Stomach smooth muscle (tissue), 2 donors: ENCODE data around the gene ZNF639.
"Not testable (repeated sequence)": the region's sequence is repeated elsewhere in the genome, so short reads cannot be mapped to it uniquely, and the experiment has no call there.

Experiments used
- H3K27ac ChIP-seq: one replicate; pipeline ENCODE4 v1.7.0; 2013; ENCODE audit warnings: mild to moderate bottlenecking, low read length, inconsistent platforms
- H3K27me3 ChIP-seq, 2 donors: one replicate each; pipeline ENCODE4 v1.7.0; 2013; ENCODE audit warnings: low read length in 2 of 2; ENCODE audit not compliant: insufficient read depth in 2 of 2, control insufficient read depth in 1 of 2
- H3K36me3 ChIP-seq, 2 donors: one replicate each; pipeline ENCODE4 v1.7.0; 2013; ENCODE audit warnings: low read length in 2 of 2; ENCODE audit not compliant: control insufficient read depth in 2 of 2, insufficient read depth in 2 of 2
- H3K4me1 ChIP-seq: one replicate; pipeline ENCODE4 v1.7.0; 2013; ENCODE audit warnings: low read length; ENCODE audit not compliant: control insufficient read depth, insufficient read depth
- H3K4me3 ChIP-seq, 2 donors: one replicate each; pipeline ENCODE4 v1.7.0; 2013; ENCODE audit warnings: low read length in 2 of 2
- H3K9ac ChIP-seq, 2 donors: one replicate each; pipeline ENCODE4 v1.7.0; 2013; ENCODE audit warnings: low read length in 2 of 2, mild to moderate bottlenecking in 1 of 2
- H3K9me3 ChIP-seq, 2 donors: one replicate each; pipeline ENCODE4 v1.7.0; 2013; ENCODE audit warnings: low read length in 2 of 2; ENCODE audit not compliant: control insufficient read depth in 2 of 2
- donor health status: healthy.
- donor health status: Pancreatic carcinoma.

Gene ZNF639, protein sequence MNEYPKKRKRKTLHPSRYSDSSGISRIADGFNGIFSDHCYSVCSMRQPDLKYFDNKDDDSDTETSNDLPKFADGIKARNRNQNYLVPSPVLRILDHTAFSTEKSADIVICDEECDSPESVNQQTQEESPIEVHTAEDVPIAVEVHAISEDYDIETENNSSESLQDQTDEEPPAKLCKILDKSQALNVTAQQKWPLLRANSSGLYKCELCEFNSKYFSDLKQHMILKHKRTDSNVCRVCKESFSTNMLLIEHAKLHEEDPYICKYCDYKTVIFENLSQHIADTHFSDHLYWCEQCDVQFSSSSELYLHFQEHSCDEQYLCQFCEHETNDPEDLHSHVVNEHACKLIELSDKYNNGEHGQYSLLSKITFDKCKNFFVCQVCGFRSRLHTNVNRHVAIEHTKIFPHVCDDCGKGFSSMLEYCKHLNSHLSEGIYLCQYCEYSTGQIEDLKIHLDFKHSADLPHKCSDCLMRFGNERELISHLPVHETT

DNA sequence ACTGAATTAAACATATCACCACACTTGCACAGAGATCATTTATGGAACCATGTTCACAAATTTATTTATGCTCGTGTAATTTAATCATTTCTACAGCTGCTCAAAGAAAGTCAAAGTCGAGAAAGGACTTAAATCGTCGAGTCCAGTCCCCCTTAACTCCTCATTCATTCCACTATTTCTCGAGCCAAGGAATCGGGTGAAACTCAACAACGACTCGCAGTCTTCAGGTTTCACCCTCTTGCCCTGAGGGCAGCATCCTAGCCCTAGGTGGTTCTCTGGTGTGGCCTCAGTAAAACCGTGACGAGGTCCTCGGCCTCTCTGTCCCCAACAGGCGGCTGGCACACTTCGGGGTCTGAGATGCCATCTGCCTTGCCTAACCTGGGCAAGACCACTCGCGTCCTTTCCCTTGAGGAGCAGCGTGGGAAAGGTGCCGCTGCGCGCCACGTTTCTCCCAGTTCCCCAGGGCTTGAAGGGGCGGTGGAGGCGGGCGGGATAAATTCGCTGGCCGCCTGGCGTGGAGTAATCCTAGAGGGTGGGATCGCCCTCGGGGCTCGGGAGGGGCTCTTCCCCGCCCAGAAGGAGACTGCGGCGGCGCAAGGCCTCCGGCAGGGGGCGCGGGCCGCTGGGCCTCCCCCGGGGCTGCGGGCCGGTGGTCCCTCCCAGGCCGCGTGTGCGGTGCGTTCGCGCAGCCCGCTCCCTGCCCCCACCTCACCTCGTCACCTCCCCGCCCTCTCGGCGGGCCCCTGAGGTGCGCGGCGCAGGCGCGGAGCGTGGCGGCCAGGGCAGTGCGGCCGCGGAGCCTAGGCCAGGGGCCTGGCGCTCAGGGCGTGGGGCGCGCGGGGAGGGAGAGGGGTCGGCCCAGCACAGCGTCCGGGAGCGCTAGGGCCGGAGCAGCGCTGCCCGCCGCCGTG lies at the start of gene ZNF639:
Gene ZNF639, plus strand, starts transcription at position 746 of the 911 bp plus-strand sequence. CDS start 5,263 bp downstream, outside the sequence.
- no peaks in the 10 kb centered on the region for H3K4me1 ChIP-seq
- peak within 1 kb of the TSS; percentile 86 to 91 for H3K9ac ChIP-seq
- peak within 1 kb of the TSS; percentile 80 to 93 for H3K4me3 ChIP-seq
- H3K27me3 ChIP-seq = no peaks in the 10 kb centered on the region
- H3K36me3 ChIP-seq = no peaks in the 10 kb centered on the region
- peak within 1 kb of the TSS; percentile 95 for H3K27ac ChIP-seq
- no peaks in the 10 kb centered on the region for H3K9me3 ChIP-seq

DNA sequence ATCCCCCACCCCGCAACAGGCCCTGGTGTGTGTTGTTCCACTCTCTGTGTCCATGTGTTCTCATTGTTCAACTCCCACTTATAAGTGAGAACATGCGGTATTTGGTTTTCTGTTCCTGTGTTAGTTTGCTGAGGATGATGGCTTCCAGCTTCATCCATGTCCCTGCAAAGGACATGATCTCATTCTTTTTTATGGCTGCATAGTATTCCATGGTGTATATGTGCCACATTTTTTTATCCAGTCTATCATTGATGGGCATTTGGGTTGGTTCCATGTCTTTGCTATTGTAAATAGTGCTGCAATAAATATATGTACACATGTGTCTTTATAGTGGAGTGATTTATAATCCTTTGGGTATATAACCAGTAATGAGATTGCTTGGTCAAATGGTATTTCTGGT lies 48.4 kb upstream of the ZNF639 start:
- not testable (repeated sequence) for H3K27me3 ChIP-seq, H3K4me3 ChIP-seq, H3K4me1 ChIP-seq, H3K36me3 ChIP-seq, H3K9me3 ChIP-seq, H3K27ac ChIP-seq, H3K9ac ChIP-seq

DNA sequence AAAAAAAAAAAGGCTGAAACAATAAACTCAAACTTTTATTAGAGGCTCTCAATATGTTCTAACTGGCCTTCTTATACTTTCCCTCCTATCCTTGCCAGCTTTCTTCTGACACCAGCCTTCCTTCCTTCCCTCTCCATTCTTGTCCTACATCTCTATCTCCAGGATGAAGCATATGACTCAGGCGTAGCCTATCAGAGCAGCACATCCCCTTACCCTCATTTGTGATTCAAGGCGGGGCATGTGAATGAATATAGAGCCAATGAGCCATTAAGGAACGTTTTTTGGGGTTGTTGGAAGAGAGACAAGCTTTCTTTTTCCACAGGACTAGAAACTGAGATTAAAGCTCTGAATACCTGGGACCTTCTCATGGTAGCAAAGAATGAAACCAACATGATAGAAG lies 46.8 kb upstream of the ZNF639 start:
- Histone ChIP-seq H3K27ac (no peak overlapping the region), H3K36me3 (no peaks in the 10 kb centered on the region), H3K9ac (no peak overlapping the region), H3K4me3 (no peak overlapping the region), H3K9me3 (no peaks in the 10 kb centered on the region), H3K4me1 (no peaks in the 10 kb centered on the region), H3K27me3 (no peaks in the 10 kb centered on the region)

DNA sequence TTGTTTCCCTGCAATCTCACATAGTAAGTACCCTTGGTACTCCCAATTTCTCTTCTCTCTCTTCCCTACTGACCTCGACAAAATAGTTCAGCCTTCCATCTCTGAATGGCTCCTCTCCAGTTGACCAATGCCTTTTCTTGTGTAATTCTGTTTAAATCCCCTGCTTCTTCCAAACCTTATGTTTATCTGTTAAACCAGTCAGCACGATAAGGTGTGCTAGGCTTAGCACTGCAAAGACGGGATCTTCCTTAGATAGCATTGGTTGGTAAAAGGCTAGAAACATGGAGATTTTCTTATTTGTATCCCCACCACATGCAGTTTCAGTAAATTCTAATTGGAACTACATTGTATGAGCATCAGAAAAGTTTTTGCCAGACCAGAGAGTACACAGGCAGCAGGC lies 46.1 kb upstream of the ZNF639 start:
- no peaks in the 10 kb centered on the region for H3K36me3 ChIP-seq
- no peaks in the 10 kb centered on the region for H3K9me3 ChIP-seq
- H3K4me3 ChIP-seq = no peak overlapping the region
- H3K4me1 ChIP-seq = no peaks in the 10 kb centered on the region
- no peak overlapping the region for H3K9ac ChIP-seq
- no peak overlapping the region for H3K27ac ChIP-seq
- no peaks in the 10 kb centered on the region for H3K27me3 ChIP-seq

DNA sequence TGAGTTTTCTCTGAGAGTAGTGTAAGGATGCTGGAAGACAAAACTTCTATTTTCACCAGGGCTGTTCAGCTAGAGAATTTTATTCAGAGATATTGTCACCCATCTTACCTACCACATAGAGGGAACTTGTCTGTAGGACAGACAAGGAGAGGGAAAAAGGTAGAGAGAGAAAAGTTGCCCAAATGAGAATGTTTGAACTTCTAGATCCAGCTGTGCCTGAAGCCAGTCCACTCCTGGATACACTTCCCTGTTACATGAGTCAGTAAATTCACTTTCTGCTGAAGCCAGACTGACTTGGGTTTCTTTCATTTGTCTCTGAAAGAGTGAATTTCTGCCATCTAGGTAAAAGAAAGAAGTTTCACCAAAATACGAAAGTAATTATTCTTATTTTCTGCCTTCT lies 44.7 kb upstream of the ZNF639 start:
- Histone ChIP-seq H3K9ac (no peak overlapping the region), H3K27ac (no peak overlapping the region), H3K4me3 (no peak overlapping the region), H3K4me1 (no peaks in the 10 kb centered on the region), H3K36me3 (no peaks in the 10 kb centered on the region), H3K9me3 (no peaks in the 10 kb centered on the region), H3K27me3 (no peaks in the 10 kb centered on the region)

DNA sequence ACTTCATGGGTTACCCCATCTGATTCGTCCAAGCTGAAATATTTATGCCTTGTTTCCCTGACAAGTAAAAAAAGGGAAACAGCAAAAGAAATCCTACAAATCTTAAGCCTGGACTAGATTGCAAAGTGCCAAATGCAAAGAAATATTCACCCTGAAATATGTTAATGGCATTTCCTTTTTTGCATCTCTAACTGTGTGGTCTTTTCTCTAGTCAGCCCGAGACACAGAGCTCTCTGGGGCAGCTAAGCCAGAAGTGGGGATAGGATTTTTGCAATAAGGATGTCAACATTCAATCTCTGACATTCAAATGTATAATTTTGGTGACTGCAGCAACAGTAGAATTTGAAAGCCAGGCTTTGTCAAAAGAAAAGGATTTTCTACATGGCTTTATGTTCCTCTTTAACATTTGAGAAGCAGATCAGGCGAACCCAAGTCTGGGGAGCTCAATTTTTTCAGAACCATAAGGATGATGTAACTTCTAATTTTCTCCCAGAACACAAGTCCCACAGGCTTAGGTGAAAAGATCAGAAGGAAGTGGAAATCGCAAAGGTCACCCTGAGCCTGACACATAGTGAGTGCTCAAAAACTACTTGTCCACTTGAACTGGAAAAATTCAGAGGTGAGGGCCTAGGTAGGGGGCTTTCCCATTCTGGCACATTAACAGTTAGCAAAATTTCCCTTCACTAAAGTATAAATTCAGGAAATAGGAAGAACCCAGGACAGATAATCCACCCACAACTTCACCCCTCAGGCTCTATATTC lies 43.7 kb upstream of the ZNF639 start:
- Histone ChIP-seq H3K4me3 (no peak overlapping the region), H3K27ac (no peak overlapping the region), H3K27me3 (no peaks in the 10 kb centered on the region), H3K9ac (no peak overlapping the region), H3K36me3 (no peaks in the 10 kb centered on the region), H3K9me3 (no peaks in the 10 kb centered on the region), H3K4me1 (no peaks in the 10 kb centered on the region)

DNA sequence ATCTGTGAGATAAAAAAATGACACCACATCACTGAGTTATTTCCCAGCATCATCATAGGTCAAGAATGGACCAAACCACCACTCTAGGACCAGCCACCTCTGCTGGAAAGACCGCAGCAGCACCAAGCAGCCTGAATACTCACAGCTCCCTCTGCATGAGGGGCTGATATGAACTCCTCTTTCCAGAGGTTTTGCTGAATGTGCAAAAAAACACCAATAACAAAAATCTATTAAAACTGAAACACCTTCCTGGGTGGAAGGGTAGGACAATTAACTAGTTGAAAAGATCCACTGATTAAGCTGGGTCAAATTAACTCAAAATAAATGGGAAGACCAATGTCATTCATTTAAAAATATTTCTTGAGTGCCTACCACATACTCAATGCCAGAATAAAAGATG lies 43.0 kb upstream of the ZNF639 start:
- Histone ChIP-seq H3K27ac (no peak overlapping the region), H3K9me3 (no peaks in the 10 kb centered on the region), H3K9ac (no peak overlapping the region), H3K27me3 (no peaks in the 10 kb centered on the region), H3K4me1 (no peaks in the 10 kb centered on the region), H3K4me3 (no peak overlapping the region), H3K36me3 (no peaks in the 10 kb centered on the region)

DNA sequence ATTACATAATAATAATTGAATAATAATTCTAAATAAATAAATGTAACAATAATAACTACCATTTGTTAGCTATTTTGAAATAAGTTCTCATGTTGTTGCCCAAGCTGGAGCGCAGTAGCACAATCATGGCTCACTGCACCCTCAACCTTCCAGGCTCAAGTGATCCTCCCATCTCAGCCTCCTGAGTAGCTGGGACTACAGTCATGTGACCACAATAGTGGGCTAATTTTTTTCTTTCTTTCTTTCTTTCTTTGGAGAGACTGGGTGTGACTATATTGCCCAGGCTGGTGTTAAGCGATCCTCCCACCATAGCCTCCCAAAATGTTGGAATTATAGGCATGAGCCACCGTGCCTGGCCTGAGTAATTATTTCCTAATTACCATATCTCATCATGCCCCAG lies 41.0 kb upstream of the ZNF639 start:
- Histone ChIP-seq H3K4me1 (no peaks in the 10 kb centered on the region), H3K9ac (no peak overlapping the region), H3K9me3 (no peaks in the 10 kb centered on the region), H3K36me3 (no peaks in the 10 kb centered on the region), H3K27ac (no peak overlapping the region), H3K4me3 (no peak overlapping the region), H3K27me3 (no peaks in the 10 kb centered on the region)

DNA sequence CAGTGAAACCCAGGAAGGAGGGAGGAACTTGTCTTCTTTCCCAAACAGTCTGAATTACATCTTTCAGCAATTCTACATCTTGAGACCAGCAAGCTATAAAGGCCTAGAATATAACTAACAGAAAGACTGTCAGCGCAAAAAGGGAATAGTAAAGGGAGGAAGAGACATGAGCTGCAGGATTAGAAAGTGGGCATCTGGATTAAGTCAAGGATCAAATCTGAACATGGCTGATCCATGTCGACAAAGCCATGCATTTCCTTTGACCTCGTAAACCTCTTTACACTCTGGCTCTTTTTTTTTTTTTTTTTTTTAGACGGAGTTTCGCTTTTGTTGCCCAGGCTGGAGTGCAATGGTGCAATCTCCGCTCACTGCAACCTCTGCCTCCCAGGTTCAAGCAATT lies 36.5 kb upstream of the ZNF639 start:
- no peak overlapping the region for H3K4me3 ChIP-seq
- no peaks in the 10 kb centered on the region for H3K36me3 ChIP-seq
- no peak overlapping the region for H3K9ac ChIP-seq
- no peaks in the 10 kb centered on the region for H3K27me3 ChIP-seq
- no peaks in the 10 kb centered on the region for H3K9me3 ChIP-seq
- no peaks in the 10 kb centered on the region for H3K4me1 ChIP-seq
- no peak overlapping the region for H3K27ac ChIP-seq

DNA sequence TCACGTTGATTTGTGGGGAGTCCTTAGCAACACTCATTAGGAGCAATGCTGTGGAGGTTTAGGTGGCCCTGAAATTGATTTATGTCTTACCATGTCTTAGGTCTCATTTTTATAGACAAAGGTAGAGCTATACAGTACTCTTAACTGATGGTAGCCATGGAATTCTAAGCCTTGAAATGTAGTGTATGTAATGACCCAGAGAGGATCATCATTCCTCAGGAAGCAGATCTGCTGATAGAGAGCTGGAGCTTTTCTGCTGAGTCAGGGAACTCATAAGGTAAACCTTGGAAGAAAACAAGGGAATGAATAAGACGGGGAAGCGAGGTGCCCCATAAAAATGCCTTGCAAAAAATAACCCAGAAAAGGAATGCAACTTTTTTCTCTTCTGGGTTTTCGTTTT lies 34.0 kb upstream of the ZNF639 start:
- Histone ChIP-seq H3K9ac (no peak overlapping the region), H3K9me3 (no peaks in the 10 kb centered on the region)

More for the DNA sequence above, 34.0 kb upstream of the ZNF639 start:
- H3K4me1 ChIP-seq = no peaks in the 10 kb centered on the region
- no peak overlapping the region for H3K4me3 ChIP-seq
- no peak overlapping the region for H3K27ac ChIP-seq
- H3K36me3 ChIP-seq = no peaks in the 10 kb centered on the region
- no peaks in the 10 kb centered on the region for H3K27me3 ChIP-seq
